Measurements from ENCODE around the gene CCDC57. TPM values are rescaled to one million over a fixed set of nuclear protein-coding genes. Genes with fewer than 3 reads are reported as not detected.

Gene CCDC57
- total and polyA plus RNA-seq, 2 of the 8 experiments (the other 6 are each of a cell fraction or from before 2014, with no cell fraction given), result 8.4 to 12.9 TPM

DNA sequence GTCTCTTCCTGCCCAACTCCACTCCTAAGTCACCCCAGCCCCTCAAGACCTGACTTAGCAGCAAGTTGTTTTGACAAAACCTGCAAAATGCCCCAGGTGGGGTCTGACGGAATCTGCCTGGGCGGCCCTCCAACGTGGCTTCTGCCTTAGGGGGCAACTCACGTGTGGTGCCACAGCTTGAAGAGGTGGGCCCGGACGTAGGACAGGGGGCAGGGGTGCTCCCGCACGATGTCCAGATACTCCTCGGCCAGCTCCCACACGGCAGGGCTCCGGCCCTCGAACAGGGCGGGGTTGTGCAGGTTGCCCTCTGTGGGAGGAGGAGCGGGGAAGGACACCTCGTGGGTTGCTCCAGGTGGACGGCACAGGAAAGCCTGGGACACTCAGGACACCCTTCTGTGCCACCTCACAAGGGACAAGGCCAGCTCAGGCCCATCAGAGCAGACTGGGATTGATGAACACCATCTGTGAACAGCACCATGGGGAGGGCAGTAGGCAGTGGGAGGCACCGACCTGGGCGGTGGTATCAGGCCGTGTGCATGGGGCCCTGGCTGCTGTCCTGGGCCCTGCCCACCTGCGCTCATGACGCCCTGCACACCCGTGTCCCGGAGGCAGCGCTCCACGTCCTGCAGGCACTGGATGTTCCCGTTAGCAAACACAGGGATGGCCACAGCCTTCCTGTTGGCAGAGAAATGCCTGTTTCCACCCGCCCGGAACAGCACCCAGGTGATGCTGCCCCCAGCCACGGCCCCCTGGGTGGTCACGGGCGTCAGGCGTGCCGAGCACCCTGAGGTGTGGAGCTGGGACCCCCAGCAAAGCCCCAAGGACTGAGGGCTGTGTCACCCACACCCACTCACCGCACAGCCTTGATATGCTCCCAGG lies 151.4 kb downstream of the CCDC57 start:
- TF ChIP-seq POLR2AphosphoS5 (IDR thresholded peaks at IDR 0.05; ENCODE audit: low read depth, low read length) (peak; percentile 36; the same call in 1 of the 2 replicates), RBBP5 (IDR thresholded peaks at IDR 0.05; ENCODE audit: borderline replicate concordance, low read depth, low read length) (no peak)
- H4K8ac ChIP-seq (ENCODE audit: extremely low read depth, insufficient read depth, low read length), result peak overlapping the region; percentile 41; the same call in 1 of the 2 replicates
- H3K9ac ChIP-seq (replicated peaks in 1 of 4; ENCODE audit: extremely low read depth in 1 of 4, low read depth in 3 of 4, low read length in 3 of 4), result no peak overlapping the region
- H3K23ac ChIP-seq (ENCODE audit: insufficient read length), result no peak overlapping the region
- peaks cover 5% of the 10 kb centered on the region; the same call in 1 of the 2 replicates for H3K79me1 ChIP-seq (ENCODE audit: low read depth, low read length)
- DNase-seq (ENCODE audit: low read depth in 1 of 2, low spot score in 2 of 2) (no peak), FAIRE-seq (no peak)
- H2BK20ac ChIP-seq (ENCODE audit: low read length), result no peak overlapping the region
- H2BK5ac ChIP-seq (ENCODE audit: low read depth, low read length), result no peak overlapping the region
- H3K4me3 ChIP-seq (ENCODE audit: extremely low read depth in 1 of 4, insufficient read depth in 2 of 4, low read depth in 3 of 4, low read length in 4 of 4), result no peak overlapping the region
- no peak overlapping the region for H2BK12ac ChIP-seq (ENCODE audit: low read depth, low read length)
- H2BK120ac ChIP-seq (replicated peaks; ENCODE audit: low read depth, low read length), result no peak overlapping the region
- no peak overlapping the region for H4K5ac ChIP-seq (ENCODE audit: insufficient read length, low read depth, low read length)
- H3K79me2 ChIP-seq (ENCODE audit: control insufficient read depth in 1 of 2, insufficient read depth in 2 of 2, low read length in 2 of 2), result no peaks in the 10 kb centered on the region
- no peak overlapping the region for H4K91ac ChIP-seq (replicated peaks; ENCODE audit: insufficient read length, low read length)
- peaks cover 10 to 27% (median 22%) of the 10 kb centered on the region in 4 experiments; a peak in 5 of 8 replicates for H3K36me3 ChIP-seq (ENCODE audit: control insufficient read depth in 2 of 4, insufficient read depth in 4 of 4, low read length in 3 of 4)
- peaks cover 0 to 11% of the 10 kb centered on the region in 2 experiments for H4K20me1 ChIP-seq (replicated peaks in 1 of 2; ENCODE audit: control insufficient read depth in 1 of 2, insufficient read depth in 2 of 2, low read length in 2 of 2)
- H3K4me1 ChIP-seq (replicated peaks in 1 of 4; ENCODE audit: control insufficient read depth in 3 of 4, insufficient read depth in 4 of 4, low read length in 3 of 4), result peaks cover 0 to 9% (median 5%) of the 10 kb centered on the region in 4 experiments; a peak in 5 of 7 replicates
- H3K9me3 ChIP-seq (ENCODE audit: insufficient read depth in 2 of 2, low read depth in 1 of 2, low read length in 1 of 2), result no peaks in the 10 kb centered on the region
- H3K23me2 ChIP-seq (ENCODE audit: low read depth, low read length), result peaks cover 8% of the 10 kb centered on the region; the same call in 1 of the 2 replicates
- no peak overlapping the region for H2BK15ac ChIP-seq (ENCODE audit: low read length)
- H2AK5ac ChIP-seq (ENCODE audit: low read depth, low read length), result no peak overlapping the region
- no peak overlapping the region for H3K4me2 ChIP-seq (ENCODE audit: insufficient read depth in 1 of 2, low read depth in 2 of 2, low read length in 2 of 2)
- no peak overlapping the region for H3K14ac ChIP-seq (ENCODE audit: insufficient read length)
- WGBS, 2 experiments (ENCODE audit: extremely low coverage in 1 of 2, insufficient coverage in 1 of 2, insufficient read length in 1 of 2, insufficient replicate concordance in 2 of 2, low coverage in 1 of 2, low lambda C conversion rate in 2 of 2, missing lambda C conversion rate in 1 of 2), result 91% methylated on average over 33 of the region's 34 CpGs; no CpG with 5 or more reads in 1 of the 2 experiments
- no peaks in the 10 kb centered on the region for H3K27me3 ChIP-seq (replicated peaks in 1 of 4; ENCODE audit: control insufficient read depth in 3 of 4, extremely low read depth in 1 of 4, insufficient read depth in 3 of 4, low read length in 3 of 4)
- ChIA-PET POLR2A (ENCODE audit: partially characterized antibody) (interaction anchor here (0.9 to 16.2 kb wide), 17 partner anchors 4 to 127 kb away, joined by 3 to 161 read pairs (median 5); partner anchors contain the start of genes DUS1L, GPS1, RAC3 and RFNG), CTCF (ENCODE audit: partially characterized antibody) (interaction anchor here (0.6 to 1.6 kb wide), 8 partner anchors 9 to 432 kb away, joined by 3 to 9 read pairs (median 4); partner anchors contain the start of genes DCXR, GPS1 and RFNG)
- H3K56ac ChIP-seq (replicated peaks; ENCODE audit: insufficient read length, low read depth, low read length), result no peak overlapping the region
- no peak overlapping the region for H3K4ac ChIP-seq (replicated peaks; ENCODE audit: insufficient read length, low read depth, low read length)
- no peak overlapping the region for H3K27ac ChIP-seq (ENCODE audit: low read depth, low read length)
- no peak overlapping the region for H2AFZ ChIP-seq (ENCODE audit: low read length)
- no peak overlapping the region for H3K18ac ChIP-seq (ENCODE audit: extremely low read depth, low read length)
